Measurements from ENCODE around the gene RNF144B.
"Not testable (repeated sequence)": the region's sequence is repeated elsewhere in the genome, so short reads cannot be mapped to it uniquely, and the experiment has no call there.

The RNF144B gene

DNA sequence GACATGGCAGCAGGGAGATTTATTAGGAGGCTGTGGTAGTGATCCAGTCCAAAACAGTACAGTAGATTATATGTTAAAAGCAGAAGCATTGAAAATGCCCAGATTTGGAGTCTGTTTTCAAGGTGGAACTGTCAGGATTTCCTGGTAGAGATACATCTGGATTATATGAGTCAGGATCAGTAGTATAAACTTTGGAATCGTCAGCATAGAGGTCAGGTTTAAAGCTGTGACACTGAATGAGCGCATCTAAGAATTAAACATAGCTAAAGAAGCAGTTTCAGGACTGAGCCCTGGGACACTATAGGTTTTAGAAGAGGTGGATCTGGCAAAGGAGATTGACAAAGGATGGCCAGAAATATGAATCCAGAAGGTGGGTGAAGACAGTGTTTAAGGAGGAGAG, 60.4 kb downstream of the RNF144B start:
- DNase-seq: no peak

DNA sequence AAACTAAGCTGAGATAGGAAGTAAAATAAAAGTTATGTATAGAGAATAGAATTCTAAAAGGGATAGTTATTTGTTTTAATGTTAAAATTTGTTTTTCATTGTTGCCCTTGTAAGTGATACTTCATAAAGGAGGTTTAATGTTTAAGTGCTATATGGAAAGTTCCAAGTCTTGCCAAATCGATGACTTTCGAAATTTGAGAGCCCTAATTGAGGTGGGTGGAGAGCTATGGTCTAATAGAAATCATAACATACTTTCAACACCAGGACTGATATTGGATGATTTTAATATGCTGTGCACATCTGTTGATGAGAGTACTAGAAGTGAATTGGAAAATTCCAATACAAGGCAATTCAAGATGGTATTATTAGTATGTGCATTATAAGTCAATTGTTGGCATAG, 64.6 kb downstream of the RNF144B start:
- no peak for DNase-seq

DNA sequence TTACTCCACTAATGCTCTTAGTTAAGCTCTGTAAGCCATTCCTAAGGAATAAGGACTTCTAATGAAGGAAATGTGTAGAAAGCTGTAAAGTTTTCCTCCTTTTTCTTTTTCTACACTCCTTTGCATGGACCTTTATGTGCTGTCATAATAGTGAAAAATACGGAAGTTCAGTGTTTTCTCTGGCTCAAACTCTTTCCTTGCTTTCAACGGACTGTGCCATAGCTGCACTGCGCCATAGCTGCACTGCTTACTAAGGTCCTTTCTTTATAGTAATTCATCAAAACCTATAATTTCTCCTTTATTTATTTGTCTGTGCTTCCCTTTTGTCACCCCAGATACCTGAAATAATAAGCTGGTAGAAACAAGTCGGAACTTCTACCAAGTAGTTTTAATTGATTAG, 67.3 kb downstream of the RNF144B start:
- DNase-seq: no peak

DNA sequence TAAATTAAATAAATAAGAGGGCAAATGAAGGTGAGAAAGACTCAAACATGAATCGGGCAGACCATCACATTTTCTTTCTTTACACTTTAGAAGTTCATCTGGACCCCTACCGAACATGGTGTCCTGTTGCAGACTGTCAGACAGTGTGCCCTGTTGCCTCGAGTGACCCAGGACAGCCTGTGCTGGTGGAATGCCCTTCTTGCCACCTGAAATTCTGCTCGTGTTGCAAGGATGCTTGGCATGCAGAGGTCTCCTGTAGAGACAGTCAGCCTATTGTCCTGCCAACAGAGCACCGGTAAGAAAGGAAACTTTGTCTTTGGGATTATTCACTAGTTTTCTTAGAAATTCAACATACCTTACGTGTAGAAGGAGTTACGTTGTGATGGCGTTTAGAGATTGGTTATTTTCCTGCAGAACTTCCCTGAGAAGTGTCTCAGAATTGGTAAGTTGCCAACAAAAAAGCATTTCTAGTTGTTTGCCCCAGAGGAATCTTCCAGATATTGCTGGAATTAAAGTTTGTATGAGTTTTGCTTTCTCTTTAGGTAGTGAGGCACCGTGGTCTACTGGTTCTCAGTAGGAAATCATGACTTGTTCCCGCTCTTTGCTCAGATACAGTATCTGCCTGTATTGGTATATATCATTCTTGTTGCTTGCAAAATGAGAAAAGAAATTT, 70.1 kb downstream of the RNF144B start:
- DNase-seq: no peak

DNA sequence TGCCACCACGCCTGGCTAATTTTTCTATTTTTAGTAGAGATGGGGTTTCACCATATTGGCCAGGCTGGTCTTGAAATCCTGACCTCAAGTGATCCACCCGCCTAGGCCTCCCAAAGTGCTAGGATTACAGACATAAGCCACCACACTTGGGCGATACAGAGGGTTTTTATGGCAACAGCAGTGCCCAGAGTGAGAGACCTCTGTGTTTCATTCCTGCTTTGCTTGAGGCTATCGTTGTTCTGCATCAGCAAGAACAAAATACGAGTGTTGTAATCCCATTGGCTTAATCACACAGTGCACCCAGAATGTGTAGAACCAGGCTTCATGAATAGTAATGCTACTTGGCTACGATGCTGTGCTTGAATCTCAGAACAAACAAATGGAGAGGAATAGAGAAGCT, 70.9 kb downstream of the RNF144B start:
- DNase-seq: not testable (repeated sequence)

DNA sequence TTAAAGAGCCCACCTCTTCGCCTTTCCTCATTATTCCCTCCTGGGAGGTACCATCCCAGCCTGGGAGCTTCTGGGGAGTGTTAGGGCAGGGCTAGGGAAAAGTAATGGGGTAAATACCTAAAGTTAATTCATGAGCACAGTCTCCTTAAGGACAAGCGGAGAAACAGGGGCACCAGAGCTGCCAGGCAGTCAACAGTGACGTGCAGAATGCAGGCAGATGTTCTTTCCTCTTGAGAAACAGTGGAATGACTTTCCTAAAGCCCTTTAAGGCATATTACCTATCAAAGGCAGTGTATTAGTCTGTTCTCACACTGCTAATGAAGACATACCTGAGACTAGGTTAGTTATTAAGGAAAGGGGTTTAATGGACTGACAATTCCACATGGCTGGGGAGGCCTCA, 76.3 kb downstream of the RNF144B start:
- DNase-seq: no peak

DNA sequence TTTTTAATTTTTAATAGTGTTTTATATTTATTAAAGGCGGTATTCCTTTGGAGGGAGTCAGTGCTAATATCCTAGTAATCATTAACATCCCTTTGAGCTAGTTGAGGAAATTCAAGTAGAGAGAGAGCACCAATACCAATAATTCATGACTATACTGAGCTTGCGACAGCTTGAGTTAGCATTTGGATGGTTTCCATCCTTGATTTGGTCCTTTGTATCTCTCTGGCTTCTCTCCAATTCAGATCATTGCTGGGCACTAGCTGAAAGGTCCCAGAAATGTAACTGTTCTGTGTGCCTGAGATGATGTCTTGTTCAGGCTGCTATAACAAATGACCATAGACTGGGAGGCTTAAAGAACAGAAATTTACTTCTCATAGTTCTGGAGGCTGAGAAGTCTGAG, 77.0 kb downstream of the RNF144B start:
- DNase-seq: no peak

DNA sequence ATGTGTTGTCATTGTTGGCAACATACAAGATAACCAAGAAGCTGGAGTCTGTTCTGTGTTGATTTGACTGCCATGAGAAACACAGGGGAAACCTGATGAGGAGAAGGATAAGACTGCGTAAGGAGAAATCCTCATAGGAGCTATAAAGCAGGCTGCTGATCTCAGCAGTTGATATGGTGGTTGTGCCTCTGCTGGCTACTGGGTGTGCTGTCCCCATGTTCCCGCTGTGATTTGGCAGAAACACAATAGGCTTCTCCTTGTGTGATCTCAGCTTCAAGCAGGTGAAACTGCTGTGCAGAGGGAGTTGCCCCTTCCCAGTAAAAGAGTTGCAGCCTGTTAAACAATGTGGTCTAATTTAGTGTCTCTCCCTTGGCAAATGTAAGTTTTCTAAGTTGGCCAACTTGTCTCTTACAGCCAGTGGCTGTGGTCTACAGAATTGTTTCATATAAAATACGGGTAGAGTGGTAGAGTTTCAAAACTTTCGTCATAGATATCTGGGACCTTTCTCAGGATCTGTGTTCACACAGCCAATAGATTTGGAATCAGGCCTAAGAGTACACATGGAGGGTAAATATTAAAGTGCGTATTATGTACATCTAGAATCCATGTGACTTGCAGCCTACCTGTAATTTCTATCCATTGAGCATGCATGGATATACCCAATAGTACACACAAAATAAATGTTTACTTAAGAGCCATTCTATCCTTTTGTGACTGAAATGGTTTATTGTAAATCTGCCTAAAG, 78.4 kb downstream of the RNF144B start:
- DNase-seq: no peak

DNA sequence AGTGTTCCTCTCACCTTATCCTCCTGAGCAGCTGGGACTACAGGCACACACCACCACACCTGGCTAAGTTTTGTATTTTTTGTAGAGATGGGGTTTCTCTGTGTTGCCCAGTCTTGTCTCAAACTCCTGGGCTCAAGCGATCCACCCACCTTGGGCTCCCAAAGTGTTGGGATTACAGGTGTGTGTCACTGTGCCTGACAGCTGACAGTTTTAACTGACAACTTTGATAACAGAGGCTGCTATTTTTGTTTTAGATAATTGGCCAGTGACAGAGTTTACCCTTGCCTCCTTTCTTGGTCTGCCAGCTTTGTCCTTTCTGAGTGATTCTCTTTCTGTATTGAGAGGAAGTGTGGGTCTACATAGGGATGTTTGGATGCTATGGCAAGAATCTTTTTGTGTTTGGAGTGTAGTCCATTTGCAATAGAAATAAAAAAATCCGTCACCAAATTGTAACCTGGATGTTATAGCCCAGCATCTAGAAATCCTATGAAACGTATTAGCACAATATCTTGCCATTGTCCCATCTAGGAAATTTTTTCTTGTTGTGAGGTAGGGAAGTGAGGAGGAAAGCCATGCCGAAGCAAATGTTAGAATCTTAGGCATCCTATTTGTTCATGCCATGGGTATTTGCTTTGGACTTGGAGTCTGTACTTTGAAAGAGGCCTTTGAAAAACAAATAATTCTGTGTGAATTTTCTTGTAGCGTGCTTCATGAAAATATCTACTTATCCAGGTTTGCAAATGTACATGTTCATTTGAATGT, 80.8 kb downstream of the RNF144B start:
- no peak for DNase-seq

DNA sequence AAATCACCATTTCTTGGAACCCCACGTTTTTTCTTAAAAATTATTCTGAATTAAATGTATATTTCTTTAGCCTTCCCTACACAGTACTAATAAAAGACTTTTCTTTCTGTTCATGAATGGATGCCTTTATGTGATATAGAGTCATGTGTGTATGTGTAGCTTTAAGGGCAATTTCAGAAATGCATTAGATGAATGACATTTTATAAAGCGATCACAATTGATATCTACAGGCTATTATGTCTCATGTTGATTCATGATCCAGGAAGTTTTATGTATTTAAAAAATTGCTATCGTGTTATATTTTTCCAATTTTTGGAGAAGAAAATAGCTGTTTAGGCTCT, 81.3 kb downstream of the RNF144B start:
- DNase-seq: no peak

DNA sequence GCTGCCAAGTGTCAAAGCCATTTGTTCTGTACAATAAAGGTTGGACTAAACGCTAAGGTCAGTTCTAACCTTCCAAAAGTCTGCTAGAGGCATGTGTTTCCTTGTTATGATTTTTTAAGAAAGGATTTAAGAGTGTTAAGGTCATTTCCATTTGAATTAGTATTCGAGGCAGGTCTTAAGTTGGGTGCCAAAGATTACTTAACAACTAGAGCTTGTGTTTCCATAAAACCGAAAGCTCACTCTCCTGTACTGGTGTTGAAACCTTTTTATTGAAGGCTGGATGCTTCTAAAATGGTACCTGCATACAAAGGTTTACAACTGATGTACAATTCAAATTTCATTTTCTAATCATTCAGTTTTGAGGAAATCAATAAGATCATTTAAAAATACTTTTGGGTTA, 82.4 kb downstream of the RNF144B start:
- no peak for DNase-seq

DNA sequence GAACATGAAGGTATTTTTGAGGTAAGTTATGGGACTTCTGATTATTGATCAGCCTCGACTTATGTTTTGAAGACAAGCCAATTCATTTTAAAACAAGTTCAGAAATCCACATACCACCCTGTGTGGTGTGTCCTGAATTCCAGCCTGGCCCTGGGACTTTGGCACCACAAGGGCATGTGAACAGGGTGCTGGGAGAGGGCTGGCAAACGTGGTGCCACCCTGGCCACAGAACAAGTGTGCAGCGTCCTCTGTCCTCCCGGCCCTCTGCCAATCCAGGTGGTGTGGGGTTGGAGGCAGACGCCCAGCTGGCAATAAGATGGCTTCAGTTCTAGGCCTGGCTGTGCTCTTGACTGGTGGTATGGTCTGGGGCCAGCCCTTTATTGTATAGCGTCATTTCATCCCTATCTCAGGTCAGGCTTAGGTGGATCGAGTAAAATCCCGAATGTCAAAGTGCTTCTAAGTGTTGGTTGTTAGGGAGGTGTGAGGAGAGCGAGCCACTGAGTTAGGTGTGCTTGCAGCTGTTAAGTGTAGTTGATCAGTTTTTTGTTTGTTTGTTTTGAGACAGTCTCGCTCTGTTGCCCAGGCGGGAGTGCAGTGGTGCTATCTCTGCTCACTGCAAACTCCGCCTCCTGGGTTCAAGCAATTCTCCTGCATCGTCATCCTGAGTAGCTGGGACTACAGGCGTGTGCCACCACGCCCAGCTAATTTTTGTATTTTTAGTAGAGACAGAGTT, 84.2 kb downstream of the RNF144B start:
- no peak for DNase-seq

DNA sequence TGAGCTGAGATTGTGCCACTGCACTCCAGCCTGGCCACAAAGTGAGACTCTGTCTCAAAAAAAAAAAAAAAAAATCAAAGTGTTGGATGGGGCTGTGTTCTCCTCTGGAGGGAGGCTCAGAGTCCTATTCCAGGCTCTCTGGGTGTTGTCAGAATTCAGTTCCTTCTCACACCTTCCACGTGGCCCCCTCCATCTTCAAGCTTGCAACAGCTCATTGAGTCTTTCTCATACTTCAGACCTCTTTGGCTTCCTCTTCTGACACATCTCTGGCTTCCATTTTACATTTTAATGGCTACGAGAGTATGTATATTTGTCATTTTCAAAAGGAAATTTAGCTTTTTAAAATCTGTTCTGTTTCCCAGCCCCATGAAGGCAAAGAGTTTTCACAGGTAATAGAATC, 85.8 kb downstream of the RNF144B start:
- DNase-seq: no peak

DNA sequence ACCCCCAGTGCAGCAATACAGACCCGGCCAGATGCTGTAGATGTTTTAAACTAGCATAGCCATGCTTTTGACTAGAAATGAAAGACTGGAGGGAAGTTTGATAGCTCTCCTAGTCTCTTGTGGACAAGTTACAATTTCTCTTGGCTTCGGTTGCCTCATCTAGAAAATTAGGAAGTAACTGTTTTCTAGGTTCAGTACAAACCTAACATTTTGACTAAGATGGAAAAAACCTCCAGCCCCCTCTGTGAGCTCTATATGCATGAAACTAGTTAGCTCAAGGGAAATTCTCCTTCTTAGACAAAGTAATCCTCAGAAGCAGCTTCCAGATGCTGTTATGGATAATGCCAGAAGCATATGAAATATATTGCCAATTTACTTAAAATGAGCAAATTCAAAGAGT, 86.6 kb downstream of the RNF144B start:
- no peak for DNase-seq

DNA sequence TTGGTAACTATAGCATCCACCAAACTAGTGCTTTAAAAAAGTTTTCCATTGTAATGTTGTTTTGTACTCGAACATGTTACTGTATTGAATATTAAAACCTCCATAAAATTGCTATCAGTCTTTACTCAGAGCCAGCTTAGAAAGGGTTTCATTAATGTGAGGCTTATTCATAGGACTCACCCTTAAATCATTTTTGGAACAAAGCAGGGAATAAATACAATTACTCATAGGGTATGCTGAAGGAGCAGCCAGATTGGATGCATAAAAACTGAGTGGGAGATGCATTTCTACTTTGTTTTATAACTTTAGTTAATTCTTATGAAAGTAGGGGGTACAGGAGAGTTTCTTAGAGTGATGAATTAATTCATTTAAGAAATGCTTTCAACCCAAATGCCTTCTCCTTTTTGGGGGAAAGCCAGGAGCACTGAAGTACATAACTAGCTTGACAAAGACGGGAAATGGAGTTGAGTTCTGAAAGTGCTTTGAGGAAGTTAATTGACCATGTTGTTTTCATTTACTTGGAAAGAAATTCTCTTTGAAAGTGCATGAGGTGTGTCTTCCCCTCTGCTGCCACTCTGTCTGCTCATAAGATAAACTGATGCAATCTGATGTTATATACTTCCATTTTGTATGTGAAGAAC, 90.3 kb downstream of the RNF144B start:
- DNase-seq: no peak

DNA sequence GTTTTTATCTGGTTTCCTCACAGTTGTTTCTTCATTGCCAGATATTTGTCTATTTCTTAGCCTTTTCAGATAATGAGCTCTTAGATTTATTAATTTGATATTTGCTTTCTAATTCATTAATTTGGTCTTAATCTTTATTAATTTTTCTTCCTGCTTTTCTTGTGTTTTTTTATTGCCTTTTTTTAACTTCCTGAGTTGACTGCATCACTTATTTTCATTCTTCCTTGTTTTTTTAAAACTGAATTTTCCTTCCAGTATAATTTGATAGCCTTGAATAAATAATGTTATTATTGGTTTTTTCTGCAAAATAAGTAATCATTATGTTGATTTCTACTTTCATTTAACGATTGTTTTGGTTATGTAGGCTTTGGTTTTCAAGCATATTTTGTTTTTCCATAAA, 91.5 kb downstream of the RNF144B start:
- DNase-seq: no peak

DNA sequence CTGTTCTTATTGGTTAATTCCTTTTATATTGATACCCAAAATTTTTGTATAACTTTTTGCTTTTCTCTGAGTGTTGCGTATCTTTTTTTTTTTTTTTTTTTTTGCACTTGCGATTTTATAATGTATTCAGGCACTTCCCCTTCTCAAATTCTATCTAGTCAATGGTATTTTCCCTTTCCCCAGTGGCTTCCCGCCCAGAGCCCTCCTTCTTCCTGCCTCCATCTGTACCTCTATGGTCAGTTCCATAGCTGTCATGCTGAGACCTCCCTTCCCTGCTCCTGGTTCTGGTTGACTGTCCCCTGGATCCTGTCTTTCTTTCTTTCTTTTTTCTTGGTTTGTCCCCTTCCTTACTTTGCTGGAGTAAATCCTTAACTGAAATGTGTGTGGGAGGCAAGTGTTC, 94.7 kb downstream of the RNF144B start:
- DNase-seq: no peak

DNA sequence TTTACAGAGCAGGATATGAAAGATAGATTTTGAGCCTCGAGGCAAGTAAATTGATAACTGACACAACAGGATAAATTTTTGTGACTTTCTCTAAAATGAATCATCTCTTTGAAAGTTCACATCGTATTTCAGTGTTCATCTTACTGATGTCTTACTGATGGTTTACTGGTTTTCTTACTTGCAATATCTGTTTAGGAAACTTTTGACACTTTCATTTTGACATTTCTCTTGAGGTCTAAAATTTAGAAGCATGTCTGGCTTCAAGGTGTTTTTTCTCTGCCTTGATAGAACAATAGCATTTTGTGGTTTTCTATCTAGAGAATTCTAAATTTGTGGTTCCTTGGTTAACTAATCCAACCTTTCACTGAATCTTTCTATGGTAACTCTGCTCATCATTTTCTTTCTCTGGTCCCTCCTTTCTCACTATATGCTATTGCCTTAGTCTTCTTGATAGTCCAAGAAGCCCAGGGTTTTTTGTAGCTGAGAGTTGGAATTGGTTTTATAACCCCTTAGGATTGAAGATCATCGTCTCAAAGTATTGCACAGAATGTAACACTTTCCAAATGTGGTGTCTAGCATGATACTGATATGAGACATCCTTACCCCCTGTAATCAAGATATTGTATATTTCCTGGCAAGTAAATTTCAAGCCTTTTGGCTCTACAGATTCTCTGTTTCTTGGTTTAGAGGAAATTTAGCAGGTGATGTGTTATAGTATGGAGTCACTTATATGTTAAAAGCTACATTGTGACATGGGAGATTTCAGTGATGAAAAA, 98.7 kb downstream of the RNF144B start:
- DNase-seq: no peak

DNA sequence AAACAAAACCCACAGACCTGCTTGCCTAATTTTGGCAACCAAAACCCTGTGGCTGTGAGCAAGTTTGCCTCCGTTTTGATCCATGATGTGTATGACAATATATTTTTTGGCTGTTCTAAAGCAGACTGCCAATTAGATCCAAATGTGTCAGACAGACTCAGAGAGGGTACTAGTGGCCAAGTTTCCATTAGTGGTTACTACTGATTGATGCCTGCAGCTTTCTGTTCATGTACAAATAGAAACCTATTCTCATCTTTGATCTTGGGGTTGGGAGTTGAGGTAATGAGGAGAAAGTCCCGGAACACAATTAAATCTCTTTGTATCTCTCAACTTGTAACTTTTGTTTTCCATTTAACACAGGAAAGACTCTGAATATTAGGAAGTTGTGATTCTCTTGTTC, 100.9 kb downstream of the RNF144B start:
- no peak for DNase-seq

DNA sequence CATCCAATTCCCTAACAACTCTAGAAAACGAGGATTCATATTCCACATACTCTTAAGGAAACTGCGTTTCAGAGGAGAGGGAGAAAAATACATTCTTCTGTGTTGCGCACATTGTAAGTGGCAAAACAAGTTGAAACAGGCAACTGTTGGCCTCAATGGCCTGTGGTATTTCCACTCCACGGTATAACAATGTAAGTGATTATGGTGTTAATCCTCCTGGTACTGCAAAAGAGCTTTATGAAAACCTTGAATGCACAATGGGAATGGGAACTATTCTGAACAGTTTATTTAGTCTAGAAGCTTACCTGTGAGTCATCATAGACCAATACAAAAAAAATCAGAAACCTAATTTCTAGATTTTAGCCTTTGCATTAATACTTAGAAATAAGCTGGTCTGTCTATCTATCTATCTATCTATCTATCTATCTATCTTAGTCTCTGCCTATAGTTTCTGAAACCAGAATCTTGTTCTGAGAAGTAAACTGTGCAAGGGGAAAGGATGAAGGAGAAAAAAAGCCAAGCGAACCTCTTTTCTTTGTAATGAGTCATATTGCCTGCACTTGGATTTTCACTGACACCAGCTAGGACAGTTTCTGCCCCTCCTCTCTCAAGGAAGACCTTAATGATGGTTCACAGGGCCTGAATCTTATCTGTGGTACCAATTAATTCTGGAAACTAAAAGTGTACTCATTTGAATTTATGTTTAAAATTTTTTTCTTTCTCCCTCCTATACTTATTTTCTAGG, 101.5 kb downstream of the RNF144B start:
- DNase-seq: no peak

DNA sequence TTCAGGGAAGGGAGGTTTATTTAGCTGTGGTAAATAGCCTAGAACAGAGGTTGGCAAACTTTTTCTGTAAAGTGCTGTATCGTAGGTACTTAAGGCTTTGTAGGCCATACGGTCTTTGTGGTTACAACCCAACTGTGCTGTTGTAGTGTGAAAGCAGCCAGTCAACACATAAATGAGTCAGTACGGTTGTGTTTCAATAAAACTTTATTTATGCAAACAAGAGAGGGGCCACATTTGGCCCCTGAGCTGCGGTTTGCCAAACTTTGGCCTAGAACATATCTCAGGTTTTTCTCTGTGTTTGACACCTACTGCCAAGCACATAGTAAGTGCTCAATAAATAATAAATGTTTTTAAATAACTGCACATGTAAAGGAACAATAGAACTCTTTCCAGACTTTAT, 102.2 kb downstream of the RNF144B start:
- DNase-seq: no peak
